HG02571 (cell line): ENCODE measurements around the gene HOXD4.

ENCODE experiments used
- ATAC-seq: cut with Tn5 transposase; IDR thresholded peaks from one replicate; pipeline ENCODE4 v1.9.1; 2021; ENCODE audit warnings: mild to moderate bottlenecking, moderate library complexity; ENCODE audit not compliant: unreplicated experiment

Gene HOXD4

DNA sequence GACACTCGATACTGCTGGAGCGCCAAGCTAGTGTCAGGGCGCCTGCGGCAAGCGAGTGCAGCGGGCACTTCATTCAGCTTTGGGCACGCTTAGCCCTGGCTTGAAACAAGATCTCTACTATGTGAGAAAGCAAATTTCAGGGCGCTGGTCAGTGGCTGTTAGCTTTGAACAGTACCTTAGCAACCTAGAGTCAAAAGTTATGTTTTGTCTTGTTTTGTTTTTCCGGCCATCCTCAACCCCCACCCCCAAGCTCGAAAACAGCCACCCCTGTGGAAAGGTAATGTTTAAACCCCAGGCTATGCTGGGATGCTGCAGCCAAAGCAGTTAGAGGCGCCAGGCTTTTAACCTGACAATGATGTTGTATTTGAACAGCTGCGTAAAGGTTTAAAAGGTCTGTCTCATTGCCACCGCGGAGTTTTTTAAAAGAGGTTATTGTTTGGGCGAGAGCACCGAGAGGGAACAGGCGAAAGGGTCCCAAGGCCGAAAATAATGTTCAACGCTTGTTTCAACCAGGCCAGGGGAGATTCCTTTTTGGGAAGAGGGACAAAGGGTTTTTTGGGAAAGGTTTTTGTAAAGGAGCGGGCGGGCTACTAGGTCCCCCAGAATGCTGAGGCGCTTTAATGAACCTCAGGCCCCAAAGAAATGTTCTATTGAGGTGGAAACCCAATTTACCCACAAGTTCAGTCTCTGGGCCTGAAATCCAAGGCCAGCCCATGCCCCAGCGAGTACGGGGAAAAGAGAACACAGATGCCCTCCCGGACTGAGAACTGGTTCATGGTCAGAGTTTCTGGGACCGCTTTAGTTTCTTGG is 37.0 kb upstream of the HOXD4 start:
- ATAC-seq, result no peak

DNA sequence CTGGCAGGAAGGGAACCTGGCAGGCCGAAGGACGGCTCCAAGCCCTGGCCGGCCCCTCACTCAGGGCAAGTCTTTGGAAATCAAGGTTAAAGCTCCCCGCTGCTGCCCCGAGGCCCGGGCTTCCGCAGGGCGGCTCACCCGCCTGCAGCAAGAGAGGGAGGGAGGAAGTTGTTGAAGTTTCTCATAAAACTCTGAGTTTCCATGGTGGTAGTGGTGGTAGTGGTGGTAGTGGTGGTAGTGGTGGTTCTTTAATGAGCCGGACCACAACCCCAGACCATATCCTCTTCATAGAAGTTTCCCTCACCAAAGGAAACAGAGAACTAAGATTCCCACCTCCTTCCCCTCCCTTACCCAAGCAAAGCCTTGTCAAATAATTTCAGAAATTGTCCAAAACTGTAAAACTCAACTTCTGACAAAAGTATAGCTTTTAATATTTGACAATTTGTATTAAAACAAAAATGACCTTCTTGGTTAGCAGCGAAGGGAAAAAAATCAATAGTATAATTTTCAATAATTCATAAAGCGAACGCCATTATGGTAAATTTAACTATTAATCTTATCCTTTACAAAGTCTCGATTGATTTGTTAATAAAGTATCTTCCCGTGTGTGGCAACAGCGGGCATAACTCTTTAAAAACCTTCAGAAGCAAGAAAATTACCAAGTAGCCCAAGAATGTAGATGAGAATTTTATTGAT is 36.3 kb upstream of the HOXD4 start:
- ATAC-seq, result no peak

DNA sequence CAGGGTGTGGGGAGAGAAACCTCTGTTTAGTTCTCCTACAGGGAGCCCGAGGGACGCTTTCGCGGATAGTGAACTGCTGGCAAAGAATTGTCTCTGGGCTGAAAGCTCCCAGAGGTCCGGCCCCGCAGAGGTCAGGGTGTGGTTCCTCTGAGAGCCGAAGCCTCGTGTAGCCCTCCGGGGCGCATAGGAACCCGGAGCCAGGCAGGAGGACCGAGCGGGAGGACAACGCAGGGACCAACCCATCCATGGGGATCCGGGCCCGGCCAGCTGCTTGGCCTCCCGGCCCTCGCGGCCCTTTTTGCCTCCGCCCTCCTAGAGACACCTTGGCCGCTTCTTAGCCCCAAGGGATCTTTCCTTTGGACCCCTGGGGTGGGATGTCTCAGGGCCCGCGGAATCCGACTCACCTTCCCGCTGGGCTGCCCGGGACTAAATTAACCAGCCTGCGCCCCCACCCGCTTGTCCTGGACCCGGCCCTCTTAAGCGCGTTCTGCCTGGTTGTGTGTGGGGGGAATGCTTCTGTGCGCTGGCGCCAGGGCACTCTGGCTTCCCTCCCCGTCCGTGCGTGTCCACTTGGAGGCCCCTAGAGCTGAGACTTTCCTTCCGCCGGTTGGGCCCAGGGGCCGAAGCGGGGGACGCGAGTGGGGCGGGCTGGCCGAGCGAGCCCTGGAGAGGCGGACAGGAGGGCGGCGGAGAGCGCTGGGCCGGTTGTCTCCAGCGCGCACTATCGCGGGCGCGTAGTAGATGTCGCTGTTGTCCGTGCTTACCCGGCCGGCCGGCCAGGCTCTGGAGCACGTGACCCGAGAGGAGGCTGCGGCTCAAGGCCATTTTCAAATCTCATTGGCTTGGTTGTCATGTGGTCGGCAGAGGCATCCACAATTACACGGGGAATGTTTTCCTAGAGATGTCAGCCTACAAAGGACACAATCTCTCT is 35.2 kb upstream of the HOXD4 start, which contains the start of gene HOXD10:
Gene HOXD10 (plus strand): TSS at position 896 of the 931 bp plus-strand sequence. CDS start 56 bp downstream, outside the sequence.
- ATAC-seq, result no peak

DNA sequence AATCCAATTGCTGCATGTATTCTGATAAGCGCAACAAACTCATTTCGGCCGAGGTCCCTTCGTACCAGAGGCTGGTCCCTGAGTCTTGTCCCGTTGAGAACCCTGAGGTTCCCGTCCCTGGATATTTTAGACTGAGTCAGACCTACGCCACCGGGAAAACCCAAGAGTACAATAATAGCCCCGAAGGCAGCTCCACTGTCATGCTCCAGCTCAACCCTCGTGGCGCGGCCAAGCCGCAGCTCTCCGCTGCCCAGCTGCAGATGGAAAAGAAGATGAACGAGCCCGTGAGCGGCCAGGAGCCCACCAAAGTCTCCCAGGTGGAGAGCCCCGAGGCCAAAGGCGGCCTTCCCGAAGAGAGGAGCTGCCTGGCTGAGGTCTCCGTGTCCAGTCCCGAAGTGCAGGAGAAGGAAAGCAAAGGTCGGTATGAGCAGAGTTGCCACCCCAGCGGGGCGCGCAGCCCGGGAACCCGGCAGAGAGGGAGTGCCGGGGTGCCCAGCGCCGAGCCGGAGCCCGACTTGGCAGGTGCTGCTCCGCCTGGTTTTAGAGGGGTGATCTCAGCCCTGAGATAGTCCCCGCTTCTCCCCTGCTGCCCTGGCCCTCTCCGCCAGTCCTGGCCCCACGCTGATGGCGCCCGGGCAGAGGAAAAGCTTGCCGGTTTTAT is 34.1 kb upstream of the HOXD4 start:
- no peak for ATAC-seq

DNA sequence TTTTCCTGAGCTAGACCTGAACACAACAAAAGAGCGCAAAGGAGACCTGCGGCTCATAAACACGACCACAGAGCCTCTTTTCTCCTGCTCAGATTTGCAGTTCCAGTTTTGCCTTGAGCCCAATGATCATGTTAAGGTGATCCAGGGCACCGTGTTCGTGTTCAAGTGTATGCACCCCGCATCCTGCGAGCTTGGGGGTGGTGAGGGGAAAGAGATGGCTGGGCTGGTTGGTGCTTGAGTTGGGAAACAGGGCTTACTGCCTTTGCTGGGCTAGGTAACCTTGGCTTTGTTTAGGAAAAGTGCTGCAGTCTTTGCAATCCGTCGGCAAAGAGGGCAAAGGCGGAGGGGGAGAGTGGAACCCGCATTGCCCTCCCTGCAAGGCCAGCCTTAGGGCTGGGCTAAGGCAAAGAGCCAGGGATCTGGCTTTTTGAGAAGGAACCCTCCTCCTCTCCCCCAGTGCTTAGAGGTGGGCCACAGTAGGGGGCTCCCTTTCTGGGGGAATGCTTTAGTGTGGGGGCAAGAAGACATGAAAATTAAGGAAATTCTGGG is 33.5 kb upstream of the HOXD4 start:
- ATAC-seq, result no peak

DNA sequence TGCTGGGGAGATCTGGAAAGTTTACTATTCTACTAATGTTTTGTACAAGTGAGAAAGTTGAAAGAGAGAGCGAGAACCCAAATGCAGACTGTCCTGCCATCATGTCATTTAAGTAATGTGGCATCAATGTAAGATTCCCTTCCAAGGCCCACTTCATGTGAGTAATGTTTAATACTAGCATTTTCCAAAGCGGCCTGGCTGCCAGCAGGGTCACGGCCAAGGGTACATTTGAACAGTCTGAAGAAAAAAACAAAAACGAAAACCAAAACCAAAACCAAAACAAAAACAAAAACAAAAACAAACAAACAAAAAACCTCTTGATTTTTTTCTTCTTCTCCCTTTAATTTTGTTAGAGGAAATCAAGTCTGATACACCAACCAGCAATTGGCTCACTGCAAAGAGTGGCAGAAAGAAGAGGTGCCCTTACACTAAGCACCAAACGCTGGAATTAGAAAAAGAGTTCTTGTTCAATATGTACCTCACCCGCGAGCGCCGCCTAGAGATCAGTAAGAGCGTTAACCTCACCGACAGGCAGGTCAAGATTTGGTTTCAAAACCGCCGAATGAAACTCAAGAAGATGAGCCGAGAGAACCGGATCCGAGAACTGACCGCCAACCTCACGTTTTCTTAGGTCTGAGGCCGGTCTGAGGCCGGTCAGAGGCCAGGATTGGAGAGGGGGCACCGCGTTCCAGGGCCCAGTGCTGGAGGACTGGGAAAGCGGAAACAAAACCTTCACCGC is 32.6 kb upstream of the HOXD4 start:
- no peak for ATAC-seq

DNA sequence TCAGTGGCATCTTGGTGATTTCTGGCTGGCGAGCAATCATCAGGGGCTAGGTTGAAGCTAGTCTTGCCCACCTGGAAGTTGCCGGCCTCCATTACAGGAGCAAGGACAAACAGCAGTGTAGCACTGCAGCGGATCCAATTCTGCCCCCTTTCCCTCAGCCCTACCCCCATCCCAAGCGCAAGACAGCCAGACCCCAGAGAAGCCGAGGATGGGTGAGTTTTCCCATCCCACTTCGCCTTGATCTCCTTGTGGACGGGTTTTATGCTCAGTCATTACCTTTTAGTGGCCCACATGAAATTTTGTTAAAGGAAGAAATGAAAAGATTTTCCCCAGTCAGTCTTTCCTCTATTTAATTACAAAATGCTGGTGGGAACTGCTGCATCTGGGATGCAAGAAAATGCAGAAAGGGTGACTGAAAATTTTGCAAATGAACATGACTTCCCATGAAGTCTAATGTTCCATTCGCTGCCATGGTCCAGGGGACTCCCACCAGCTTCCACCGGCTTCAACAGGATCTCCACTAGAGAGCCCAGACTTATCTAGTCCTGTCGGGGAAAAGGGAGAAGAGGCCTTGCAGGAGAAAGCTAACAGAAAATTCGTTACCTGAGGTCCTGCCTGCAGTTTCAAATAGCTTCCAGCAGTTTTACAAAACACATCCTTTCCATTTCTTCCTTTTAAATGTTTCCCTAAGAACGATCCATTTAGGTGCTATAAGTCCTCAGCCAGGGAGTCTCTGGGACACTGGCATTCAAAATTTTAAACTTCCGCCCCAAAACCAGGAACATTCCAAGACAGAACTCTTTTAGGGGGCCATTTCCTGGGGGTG is 30.8 kb upstream of the HOXD4 start:
- ATAC-seq, result no peak

DNA sequence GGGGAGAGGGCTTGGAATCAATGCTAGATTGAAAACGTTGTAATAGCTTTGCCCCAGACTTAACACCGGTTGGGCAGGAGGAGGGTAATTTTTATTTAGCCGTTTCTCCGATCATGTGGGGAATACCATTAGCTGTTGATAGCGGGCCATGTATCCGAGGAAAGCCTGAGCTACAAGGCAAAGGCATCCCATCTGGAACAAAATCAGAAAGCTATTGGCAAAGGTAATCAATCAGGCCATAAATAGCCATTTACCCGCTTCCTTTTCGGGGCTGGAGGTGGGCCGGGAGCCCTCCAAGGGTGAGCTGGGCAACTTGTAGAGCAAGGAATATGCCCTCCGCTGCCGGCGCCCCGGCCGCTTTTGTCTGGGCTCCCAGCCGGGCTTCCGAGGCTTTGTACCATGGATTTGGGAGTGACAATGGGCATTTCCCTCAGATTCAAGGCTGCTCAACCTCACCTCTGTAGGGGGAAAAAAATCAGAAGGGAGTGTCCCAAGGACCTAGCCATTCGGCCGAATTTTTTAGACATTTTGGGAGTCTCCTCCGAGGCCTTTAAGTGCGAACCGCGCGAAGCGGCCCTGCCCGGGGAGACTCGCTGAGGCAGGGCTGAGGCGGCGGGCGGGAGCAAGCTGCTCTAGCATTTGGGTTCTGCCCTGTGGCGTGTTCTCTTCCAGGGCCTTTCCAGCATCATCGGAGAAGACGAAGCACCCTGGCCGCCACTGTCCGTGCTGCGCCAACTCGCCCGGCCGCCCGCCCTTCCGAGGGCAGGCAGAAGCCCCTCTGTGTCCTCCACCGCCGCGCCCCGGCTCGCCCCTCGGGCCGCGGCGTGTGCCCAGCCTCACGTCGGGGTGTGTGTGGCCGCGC is 29.9 kb upstream of the HOXD4 start:
- no peak for ATAC-seq

DNA sequence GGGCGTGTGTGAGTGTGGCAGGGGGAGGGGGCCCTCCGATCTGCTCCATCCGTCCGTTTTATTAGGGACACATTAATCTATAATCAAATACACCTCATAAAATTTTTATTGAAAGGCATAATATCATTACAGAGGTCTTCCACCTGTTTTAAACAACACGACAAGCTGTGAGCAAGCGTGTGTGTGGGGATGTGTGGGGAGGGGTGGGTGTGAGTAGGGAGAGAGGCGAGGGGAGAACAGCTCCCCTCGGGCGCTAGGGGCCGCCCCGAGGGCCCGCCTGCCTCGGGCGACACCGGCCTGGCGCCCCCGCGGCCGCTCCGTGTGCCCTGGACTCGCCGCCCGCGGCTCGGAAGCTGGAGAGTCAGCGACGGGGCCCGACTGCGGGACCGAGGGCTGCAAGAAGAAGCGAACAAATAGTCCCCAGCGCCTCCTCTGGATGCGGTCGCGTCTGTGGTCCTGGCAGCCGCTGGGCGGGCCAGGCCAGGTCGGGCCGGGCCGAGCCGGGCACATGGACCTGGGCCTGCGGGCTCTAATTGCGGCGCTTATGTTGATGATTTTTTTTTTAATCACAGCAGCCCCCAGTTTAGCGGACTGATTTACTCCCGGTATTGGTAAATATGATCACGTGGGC is 29.2 kb upstream of the HOXD4 start:
- no peak for ATAC-seq

DNA sequence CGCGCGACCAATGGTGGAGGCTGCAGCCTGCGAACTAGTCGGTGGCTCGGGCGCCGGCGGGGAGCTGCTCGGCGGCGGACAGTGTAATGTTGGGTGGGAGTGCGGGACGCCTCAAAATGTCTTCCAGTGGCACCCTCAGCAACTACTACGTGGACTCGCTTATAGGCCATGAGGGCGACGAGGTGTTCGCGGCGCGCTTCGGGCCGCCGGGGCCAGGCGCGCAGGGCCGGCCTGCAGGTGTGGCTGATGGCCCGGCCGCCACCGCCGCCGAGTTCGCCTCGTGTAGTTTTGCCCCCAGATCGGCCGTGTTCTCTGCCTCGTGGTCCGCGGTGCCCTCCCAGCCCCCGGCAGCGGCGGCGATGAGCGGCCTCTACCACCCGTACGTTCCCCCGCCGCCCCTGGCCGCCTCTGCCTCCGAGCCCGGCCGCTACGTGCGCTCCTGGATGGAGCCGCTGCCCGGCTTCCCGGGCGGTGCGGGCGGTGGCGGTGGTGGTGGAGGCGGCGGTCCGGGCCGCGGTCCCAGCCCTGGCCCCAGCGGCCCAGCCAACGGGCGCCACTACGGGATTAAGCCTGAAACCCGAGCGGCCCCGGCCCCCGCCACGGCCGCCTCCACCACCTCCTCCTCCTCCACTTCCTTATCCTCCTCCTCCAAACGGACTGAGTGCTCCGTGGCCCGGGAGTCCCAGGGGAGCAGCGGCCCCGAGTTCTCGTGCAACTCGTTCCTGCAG is 28.5 kb upstream of the HOXD4 start, which contains the start of gene HOXD9:
Gene HOXD9 (plus strand): TSS at position 37 of the 728 bp plus-strand sequence. CDS start 50 bp downstream, at position 87.
- no peak for ATAC-seq

DNA sequence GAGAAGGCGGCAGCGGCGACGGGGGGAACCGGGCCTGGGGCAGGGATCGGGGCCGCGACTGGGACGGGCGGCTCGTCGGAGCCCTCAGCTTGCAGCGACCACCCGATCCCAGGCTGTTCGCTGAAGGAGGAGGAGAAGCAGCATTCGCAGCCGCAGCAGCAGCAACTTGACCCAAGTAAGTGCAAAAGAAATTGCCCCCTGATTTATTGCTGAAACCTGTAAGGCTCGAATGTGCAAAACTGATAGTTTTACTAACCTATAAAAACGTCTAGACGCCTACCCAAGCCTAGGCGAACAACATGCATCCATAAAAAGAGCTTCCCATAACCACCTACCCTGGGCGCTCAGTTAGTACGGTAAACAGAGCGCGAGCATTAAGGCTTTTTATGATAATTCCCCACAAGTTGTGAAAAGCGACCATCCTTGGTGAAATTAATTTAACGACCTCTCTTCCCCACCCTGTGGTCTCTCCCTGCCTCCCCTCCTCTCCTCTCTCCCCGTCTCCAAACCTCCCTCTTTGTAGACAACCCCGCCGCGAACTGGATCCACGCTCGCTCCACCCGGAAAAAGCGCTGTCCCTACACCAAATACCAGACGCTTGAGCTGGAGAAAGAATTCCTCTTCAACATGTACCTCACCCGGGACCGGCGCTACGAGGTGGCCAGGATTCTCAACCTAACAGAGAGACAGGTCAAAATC is 27.8 kb upstream of the HOXD4 start:
- ATAC-seq, result no peak

DNA sequence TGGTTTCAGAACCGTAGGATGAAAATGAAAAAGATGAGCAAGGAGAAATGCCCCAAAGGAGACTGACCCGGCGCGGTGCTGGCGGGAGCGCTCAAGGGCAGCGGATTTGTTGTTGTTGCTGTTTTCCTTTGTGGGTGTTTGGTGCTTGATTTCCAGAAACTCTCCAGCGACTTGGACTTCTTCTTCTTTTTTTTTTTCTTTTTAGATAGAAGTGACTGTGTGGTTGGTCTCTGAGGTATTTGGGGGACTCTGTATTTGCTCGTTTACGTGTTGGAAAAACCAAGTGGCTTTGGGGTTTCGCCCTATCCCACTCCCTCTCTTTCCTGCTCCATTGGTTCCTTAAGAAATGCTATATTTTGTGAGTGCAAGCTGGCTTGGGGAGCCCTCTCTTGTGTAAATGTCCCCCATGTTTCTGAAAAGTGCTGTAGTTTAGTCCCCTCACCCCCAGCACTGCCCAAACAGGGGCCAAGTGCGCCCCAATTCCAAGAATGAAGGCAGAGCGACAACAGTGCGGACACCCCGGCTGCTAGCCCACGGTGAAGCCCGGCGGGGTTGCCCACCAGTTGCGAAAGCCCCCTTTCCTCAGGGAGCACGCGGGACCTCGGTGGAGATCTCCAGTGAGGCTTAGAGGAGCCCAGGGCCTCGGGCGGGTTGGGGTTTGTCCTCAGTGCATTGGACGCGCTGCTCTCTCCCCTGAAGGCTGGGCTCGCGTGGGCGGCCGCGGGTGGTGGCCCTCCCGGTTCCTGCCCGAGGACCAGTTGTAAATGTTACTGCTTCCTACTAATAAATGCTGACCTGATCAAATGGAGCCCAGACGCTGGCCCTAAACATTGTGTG is 27.0 kb upstream of the HOXD4 start:
- ATAC-seq, result no peak

DNA sequence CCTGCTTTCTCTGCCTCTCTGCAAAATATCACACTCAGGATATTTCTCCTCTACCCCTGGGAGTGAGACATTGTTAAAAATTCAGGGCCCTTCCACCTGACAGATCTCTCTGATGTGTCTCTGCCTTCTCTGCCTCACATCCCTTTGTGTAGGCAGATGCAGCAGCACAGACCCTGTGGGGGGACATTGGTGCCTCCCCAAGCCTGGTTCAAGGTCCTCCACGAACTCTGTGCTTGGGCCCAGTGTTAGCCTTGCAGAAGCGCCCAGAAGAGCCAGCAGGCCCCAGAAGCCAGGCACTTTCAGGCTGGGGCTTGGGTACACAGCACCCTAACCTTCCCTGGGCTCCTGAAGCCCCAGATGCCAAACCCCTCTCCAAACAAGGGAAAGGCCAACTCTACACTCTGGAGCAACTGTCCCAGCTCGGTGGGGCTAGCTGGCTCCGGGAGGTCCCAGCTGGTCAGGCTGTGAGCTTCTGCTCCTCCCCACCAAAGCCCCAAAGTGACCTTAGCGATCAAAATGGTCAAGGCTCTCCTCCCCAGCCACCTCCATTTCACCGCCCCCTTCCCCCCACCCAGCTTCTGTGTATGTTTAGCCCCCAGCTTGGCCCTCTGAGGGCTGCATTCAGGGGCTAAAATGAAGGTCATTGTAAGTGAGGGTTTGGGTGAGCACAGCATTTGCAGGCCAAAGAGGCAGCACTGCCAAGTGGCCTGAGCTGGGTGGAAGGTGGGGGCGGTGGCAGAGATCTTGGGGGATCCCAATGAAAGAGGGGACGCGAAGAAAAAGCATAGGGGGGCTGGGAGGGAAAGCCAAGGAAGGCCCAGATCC is 26.2 kb upstream of the HOXD4 start:
- ATAC-seq, result no peak

DNA sequence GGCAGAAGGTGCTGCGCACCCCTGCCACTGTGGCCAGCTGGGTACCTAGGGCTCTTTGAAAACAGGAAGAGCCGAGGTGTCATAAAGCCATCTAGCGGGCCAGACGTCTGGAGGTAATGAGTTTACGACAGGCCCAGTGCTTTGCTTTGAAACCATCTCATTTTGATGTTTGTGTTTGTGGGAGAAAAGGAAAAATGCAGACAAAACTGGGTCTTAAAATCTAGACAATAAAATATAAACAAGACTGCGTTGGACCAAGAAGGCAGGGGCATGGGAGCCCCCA is 25.6 kb upstream of the HOXD4 start:
- ATAC-seq, result no peak
